HepG2 (cell line): Measurements from ENCODE around the gene EFNA2. TPM values are rescaled to one million over a fixed set of nuclear protein-coding genes. Genes with fewer than 3 reads are reported as not detected.

ENCODE experiments used
- DMAP1 ChIP-seq: IDR thresholded peaks from 2 replicates; pipeline ENCODE4 v1.6.1; 2016
- KDM5A ChIP-seq: fragments of 200-600 bp; sonication (generic); IDR thresholded peaks from 2 replicates; pipeline ENCODE4 v1.7.0; 2018; ENCODE audit warnings: antibody characterized with exemption, mild to moderate bottlenecking, low read length, borderline replicate concordance
- NFIB ChIP-seq: sonication (generic); formaldehyde crosslinking; IDR thresholded peaks from 2 replicates; pipeline ENCODE4 v1.9.0; 2021; ENCODE audit warnings: missing genetic modification reagents, mild to moderate bottlenecking, borderline replicate concordance
- NFYB ChIP-seq: sonication (generic); formaldehyde crosslinking; IDR thresholded peaks from 2 replicates; pipeline ENCODE4 v1.4.0; 2020; ENCODE audit warnings: missing genetic modification reagents
- RFX1 ChIP-seq: fragments of 450-650 bp; IDR thresholded peaks from 2 replicates; pipeline ENCODE4 v1.6.1; 2017
- TEAD2 ChIP-seq: sonication (generic); formaldehyde crosslinking; IDR thresholded peaks from 2 replicates; pipeline ENCODE4 v1.9.0; 2021; ENCODE audit warnings: missing genetic modification reagents
- YY1 ChIP-seq: IDR thresholded peaks from 2 replicates; pipeline ENCODE4 v1.6.1; 2011; ENCODE audit warnings: low read length, low read depth, moderate library complexity, mild to moderate bottlenecking; ENCODE audit not compliant: insufficient read depth, insufficient replicate concordance
- ZNF589 ChIP-seq: sonication (generic); formaldehyde crosslinking; conservative IDR thresholded peaks from 2 replicates; pipeline ENCODE4 v1.8.0; 2022; ENCODE audit warnings: mild to moderate bottlenecking, moderate library complexity, missing genetic modification reagents
- ZNF737 ChIP-seq: sonication (generic); formaldehyde crosslinking; IDR thresholded peaks from 2 replicates; pipeline ENCODE4 v1.5.0; 2020; ENCODE audit warnings: missing genetic modification reagents, mild to moderate bottlenecking, borderline replicate concordance
- polyA plus RNA-seq, 8 experiments: library from polyadenylated mRNA; depleted of rRNA in 3 of 8; stranded (reverse) in 7 of 8; unstranded in 1 of 8; fragments of >200 nt; fragmentation: Illumina TruSeq in 4 of 8; extraction: Trizol in 4 of 8; gene quantifications; 2 replicates each; pipeline versions ENCODE4 v1.2.1 to v1.2.3, GENCODE V29; 2011 to 2016; ENCODE audit warnings: low read depth in 4 of 8, missing spikeins in 1 of 8, mixed read lengths in 1 of 8; ENCODE audit not compliant: insufficient read depth in 1 of 8
- total RNA-seq, 5 experiments: library from RNA; depleted of rRNA; stranded (reverse); fragments of >200 nt; fragmentation: Illumina TruSeq; extraction: Trizol; gene quantifications; 2 replicates each; pipeline ENCODE4 v1.2.3, GENCODE V29; 2016; ENCODE audit warnings: low read depth in 1 of 5
- TF ChIP-seq, protein P1 (sequence below): sonication (generic); formaldehyde crosslinking; IDR thresholded peaks from 2 replicates; pipeline ENCODE4 v1.8.1; 2022; ENCODE audit warnings: mild to moderate bottlenecking, missing genetic modification reagents
- TF ChIP-seq, protein P2 (sequence below): sonication (generic); formaldehyde crosslinking; IDR thresholded peaks from 2 replicates; pipeline ENCODE4 v1.4.0; 2020; ENCODE audit warnings: low read depth, mild to moderate bottlenecking, missing genetic modification reagents
- TF ChIP-seq, protein P3 (sequence below): sonication (generic); formaldehyde crosslinking; IDR thresholded peaks from 2 replicates; pipeline ENCODE4 v1.4.0; 2020; ENCODE audit warnings: missing genetic modification reagents; ENCODE audit errors: not compliant biosample characterization
- TF ChIP-seq, protein P4 (sequence below), 2 experiments: IDR thresholded peaks; 2 replicates each; pipeline ENCODE4 v1.6.1; 2011 to 2012; ENCODE audit warnings: low read length in 2 of 2, borderline replicate concordance in 1 of 2, low read depth in 1 of 2, mild to moderate bottlenecking in 1 of 2, moderate library complexity in 1 of 2
- TF ChIP-seq, protein P5 (sequence below): sonication (generic); formaldehyde crosslinking; IDR thresholded peaks from 2 replicates; pipeline ENCODE4 v1.4.0; 2020; ENCODE audit warnings: missing genetic modification reagents
- TF ChIP-seq, protein P6 (sequence below): sonication (generic); formaldehyde crosslinking; IDR thresholded peaks from 2 replicates; pipeline ENCODE4 v1.4.0; 2020; ENCODE audit warnings: mild to moderate bottlenecking, missing genetic modification reagents
- TF ChIP-seq, protein P7 (sequence below): sonication (generic); formaldehyde crosslinking; IDR thresholded peaks from 2 replicates; pipeline ENCODE4 v1.4.0; 2020; ENCODE audit warnings: missing genetic modification reagents, borderline replicate concordance

Gene EFNA2
- total and polyA plus RNA-seq, 2 of the 13 experiments (the other 11 are each of a cell fraction or from before 2014, with no cell fraction given): 6.0 to 9.9 TPM

DNA sequence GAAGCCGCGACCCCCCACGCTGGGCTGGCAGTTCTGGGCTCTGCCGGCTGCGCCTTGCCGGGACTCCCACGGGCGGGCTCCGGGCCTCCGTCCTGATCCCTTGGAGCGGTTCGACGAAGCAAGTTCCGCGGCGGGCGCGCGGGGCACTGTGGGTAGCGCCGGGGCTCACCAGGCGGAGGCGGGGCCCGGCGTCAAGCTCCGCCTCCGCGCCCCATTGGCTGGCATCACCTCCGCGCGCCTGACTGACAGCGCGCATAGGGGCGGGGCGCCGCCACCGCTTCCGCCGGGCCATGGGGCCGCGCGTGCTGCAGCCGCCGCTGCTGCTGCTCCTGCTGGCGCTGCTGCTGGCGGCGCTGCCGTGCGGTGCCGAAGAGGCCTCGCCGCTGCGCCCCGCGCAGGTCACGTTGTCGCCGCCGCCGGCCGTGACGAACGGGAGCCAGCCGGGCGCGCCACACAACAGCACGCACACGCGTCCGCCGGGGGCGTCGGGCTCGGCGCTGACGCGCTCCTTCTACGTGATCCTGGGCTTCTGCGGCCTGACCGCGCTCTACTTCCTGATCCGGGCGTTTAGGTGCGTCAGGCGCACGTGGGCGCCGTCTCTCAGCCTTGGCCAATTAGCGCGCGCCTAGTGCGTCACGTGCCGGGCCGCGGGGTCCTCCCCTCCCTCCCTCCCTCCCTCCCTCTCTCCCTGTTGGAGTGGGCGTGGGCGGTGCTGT is 10.3 kb upstream of the EFNA2 start, which contains the start of gene FAM174C (continued):
- TF ChIP-seq, protein P1, sequence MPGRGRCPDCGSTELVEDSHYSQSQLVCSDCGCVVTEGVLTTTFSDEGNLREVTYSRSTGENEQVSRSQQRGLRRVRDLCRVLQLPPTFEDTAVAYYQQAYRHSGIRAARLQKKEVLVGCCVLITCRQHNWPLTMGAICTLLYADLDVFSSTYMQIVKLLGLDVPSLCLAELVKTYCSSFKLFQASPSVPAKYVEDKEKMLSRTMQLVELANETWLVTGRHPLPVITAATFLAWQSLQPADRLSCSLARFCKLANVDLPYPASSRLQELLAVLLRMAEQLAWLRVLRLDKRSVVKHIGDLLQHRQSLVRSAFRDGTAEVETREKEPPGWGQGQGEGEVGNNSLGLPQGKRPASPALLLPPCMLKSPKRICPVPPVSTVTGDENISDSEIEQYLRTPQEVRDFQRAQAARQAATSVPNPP (CRISPR knock-in tag): no peak; the same call in 1 of the 2 replicates
- TF ChIP-seq TEAD2 (CRISPR knock-in tag): no peak
- no peak for TF ChIP-seq ZNF737 (CRISPR knock-in tag)
- TF ChIP-seq RFX1: no peak; the same call in 1 of the 2 replicates
- TF ChIP-seq, protein P2, sequence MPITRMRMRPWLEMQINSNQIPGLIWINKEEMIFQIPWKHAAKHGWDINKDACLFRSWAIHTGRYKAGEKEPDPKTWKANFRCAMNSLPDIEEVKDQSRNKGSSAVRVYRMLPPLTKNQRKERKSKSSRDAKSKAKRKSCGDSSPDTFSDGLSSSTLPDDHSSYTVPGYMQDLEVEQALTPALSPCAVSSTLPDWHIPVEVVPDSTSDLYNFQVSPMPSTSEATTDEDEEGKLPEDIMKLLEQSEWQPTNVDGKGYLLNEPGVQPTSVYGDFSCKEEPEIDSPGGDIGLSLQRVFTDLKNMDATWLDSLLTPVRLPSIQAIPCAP (CRISPR knock-in tag): no peak
- TF ChIP-seq NFIB (CRISPR knock-in tag): no peak
- TF ChIP-seq KDM5A: no peak; the same call in 1 of the 2 replicates
- TF ChIP-seq, protein P3, sequence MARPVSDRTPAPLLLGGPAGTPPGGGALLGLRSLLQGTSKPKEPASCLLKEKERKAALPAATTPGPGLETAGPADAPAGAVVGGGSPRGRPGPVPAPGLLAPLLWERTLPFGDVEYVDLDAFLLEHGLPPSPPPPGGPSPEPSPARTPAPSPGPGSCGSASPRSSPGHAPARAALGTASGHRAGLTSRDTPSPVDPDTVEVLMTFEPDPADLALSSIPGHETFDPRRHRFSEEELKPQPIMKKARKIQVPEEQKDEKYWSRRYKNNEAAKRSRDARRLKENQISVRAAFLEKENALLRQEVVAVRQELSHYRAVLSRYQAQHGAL: no peak
- TF ChIP-seq, protein P4, sequence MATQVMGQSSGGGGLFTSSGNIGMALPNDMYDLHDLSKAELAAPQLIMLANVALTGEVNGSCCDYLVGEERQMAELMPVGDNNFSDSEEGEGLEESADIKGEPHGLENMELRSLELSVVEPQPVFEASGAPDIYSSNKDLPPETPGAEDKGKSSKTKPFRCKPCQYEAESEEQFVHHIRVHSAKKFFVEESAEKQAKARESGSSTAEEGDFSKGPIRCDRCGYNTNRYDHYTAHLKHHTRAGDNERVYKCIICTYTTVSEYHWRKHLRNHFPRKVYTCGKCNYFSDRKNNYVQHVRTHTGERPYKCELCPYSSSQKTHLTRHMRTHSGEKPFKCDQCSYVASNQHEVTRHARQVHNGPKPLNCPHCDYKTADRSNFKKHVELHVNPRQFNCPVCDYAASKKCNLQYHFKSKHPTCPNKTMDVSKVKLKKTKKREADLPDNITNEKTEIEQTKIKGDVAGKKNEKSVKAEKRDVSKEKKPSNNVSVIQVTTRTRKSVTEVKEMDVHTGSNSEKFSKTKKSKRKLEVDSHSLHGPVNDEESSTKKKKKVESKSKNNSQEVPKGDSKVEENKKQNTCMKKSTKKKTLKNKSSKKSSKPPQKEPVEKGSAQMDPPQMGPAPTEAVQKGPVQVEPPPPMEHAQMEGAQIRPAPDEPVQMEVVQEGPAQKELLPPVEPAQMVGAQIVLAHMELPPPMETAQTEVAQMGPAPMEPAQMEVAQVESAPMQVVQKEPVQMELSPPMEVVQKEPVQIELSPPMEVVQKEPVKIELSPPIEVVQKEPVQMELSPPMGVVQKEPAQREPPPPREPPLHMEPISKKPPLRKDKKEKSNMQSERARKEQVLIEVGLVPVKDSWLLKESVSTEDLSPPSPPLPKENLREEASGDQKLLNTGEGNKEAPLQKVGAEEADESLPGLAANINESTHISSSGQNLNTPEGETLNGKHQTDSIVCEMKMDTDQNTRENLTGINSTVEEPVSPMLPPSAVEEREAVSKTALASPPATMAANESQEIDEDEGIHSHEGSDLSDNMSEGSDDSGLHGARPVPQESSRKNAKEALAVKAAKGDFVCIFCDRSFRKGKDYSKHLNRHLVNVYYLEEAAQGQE (IDR thresholded peaks at IDR 0.05; ENCODE audit: borderline replicate concordance in 1 of 2, low read depth in 1 of 2, low read length in 2 of 2): 0 out of 4 replicates have a peak, but pooled peaks of 1 of the 2 experiments have one; percentile 34
- TF ChIP-seq DMAP1: peak; percentile 57
- TF ChIP-seq, protein P5, sequence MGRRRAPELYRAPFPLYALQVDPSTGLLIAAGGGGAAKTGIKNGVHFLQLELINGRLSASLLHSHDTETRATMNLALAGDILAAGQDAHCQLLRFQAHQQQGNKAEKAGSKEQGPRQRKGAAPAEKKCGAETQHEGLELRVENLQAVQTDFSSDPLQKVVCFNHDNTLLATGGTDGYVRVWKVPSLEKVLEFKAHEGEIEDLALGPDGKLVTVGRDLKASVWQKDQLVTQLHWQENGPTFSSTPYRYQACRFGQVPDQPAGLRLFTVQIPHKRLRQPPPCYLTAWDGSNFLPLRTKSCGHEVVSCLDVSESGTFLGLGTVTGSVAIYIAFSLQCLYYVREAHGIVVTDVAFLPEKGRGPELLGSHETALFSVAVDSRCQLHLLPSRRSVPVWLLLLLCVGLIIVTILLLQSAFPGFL (CRISPR knock-in tag): no peak
- TF ChIP-seq NFYB (CRISPR knock-in tag): peak; percentile 79
- TF ChIP-seq ZNF589 (CRISPR knock-in tag): peak; percentile 66; the same call in 1 of the 2 replicates
- peak; percentile 72 for TF ChIP-seq YY1
- TF ChIP-seq, protein P6, sequence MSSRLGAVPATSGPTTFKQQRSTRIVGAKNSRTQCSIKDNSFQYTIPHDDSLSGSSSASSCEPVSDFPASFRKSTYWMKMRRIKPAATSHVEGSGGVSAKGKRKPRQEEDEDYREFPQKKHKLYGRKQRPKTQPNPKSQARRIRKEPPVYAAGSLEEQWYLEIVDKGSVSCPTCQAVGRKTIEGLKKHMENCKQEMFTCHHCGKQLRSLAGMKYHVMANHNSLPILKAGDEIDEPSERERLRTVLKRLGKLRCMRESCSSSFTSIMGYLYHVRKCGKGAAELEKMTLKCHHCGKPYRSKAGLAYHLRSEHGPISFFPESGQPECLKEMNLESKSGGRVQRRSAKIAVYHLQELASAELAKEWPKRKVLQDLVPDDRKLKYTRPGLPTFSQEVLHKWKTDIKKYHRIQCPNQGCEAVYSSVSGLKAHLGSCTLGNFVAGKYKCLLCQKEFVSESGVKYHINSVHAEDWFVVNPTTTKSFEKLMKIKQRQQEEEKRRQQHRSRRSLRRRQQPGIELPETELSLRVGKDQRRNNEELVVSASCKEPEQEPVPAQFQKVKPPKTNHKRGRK (CRISPR knock-in tag): no peak
- TF ChIP-seq, protein P7, sequence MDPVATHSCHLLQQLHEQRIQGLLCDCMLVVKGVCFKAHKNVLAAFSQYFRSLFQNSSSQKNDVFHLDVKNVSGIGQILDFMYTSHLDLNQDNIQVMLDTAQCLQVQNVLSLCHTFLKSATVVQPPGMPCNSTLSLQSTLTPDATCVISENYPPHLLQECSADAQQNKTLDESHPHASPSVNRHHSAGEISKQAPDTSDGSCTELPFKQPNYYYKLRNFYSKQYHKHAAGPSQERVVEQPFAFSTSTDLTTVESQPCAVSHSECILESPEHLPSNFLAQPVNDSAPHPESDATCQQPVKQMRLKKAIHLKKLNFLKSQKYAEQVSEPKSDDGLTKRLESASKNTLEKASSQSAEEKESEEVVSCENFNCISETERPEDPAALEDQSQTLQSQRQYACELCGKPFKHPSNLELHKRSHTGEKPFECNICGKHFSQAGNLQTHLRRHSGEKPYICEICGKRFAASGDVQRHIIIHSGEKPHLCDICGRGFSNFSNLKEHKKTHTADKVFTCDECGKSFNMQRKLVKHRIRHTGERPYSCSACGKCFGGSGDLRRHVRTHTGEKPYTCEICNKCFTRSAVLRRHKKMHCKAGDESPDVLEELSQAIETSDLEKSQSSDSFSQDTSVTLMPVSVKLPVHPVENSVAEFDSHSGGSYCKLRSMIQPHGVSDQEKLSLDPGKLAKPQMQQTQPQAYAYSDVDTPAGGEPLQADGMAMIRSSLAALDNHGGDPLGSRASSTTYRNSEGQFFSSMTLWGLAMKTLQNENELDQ: no peak
